Tibial nerve (tissue), 4 donors: ENCODE measurements around the gene FOXF1.

Experiments
- EP300 ChIP-seq, 2 donors: sonication (generic); formaldehyde crosslinking; IDR thresholded peaks; one replicate each; pipeline ENCODE4 v1.6.1; 2017; ENCODE audit warnings: antibody characterized with exemption in 2 of 2, mild to moderate bottlenecking in 1 of 2
- TF ChIP-seq, protein P1 (sequence below), 5 experiments: fragments of 200-600 bp in 3 of 5; fragments of 450-650 bp in 2 of 5; sonication (generic) in 3 of 5; IDR thresholded peaks; one replicate each; pipeline ENCODE4 v1.5.1; 2016 to 2019; ENCODE audit warnings: antibody characterized with exemption in 5 of 5, mild to moderate bottlenecking in 3 of 5, moderate library complexity in 2 of 5

DNA sequence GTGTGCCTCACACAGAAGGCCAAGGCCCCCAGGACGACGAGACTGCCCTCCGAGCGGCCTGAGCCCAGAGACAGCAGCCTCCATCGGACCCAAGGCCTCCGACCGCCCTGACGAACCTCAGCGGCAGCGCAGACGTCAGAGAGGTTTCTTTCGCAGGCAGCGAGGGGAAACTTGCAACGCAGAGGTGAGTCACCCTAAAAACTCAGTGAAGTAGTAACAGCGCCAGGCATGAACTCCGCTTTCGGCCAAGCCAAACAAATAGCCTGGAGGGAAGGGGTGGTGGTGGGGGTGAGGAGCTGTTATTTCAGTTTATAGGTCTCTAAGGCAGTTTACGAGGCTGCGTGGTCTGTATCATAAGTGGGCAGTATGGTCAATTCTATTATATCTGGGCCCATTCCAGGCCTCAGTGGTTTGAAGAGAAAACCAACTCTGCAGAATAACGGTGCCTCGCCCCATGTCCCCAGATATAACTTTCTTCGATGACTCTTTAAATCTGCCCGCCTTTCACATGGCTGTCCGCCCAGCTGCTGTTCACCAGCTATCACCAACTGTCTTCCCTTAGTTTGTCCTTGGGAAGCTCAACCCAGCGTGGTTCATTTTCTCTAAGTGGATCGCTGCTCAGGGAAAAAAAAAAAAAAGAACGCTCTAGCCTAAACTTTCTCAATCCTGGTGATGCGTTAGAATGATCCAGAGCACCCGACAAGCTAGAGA, 43.5 kb upstream of the FOXF1 start:
- TF ChIP-seq, protein P1, sequence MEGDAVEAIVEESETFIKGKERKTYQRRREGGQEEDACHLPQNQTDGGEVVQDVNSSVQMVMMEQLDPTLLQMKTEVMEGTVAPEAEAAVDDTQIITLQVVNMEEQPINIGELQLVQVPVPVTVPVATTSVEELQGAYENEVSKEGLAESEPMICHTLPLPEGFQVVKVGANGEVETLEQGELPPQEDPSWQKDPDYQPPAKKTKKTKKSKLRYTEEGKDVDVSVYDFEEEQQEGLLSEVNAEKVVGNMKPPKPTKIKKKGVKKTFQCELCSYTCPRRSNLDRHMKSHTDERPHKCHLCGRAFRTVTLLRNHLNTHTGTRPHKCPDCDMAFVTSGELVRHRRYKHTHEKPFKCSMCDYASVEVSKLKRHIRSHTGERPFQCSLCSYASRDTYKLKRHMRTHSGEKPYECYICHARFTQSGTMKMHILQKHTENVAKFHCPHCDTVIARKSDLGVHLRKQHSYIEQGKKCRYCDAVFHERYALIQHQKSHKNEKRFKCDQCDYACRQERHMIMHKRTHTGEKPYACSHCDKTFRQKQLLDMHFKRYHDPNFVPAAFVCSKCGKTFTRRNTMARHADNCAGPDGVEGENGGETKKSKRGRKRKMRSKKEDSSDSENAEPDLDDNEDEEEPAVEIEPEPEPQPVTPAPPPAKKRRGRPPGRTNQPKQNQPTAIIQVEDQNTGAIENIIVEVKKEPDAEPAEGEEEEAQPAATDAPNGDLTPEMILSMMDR (IDR thresholded peaks at IDR 0.05), result no peak
- TF ChIP-seq EP300 (IDR thresholded peaks at IDR 0.05), result no peak
